ENCODE data around the gene TJP2. TPM values are rescaled to one million over a fixed set of nuclear protein-coding genes. Genes with fewer than 3 reads are reported as not detected.

The TJP2 gene
- total and polyA plus RNA-seq, 10 of the 15 experiments (the other 5 are each of a cell fraction or from before 2014, with no cell fraction given), result 6.4 to 59.9 (median 29.7) TPM

GRCh38 chr9:69176471-69177171 is 2.5 kb downstream of the TJP2 start:
- BruUV-seq (replicated peaks), result no TSS peak
- ChIA-PET POLR2A (interaction anchor here (1.2 to 1.7 kb wide), 2 partner anchors 14 to 30 kb away, joined by 3 to 8 read pairs; no protein-coding TSS in a partner anchor), RAD21 (ENCODE audit: unreplicated experiment) (interaction anchor here (0.6 to 2.1 kb wide), 10 partner anchors 11 to 223 kb away, joined by 3 to 8 read pairs (median 4); no protein-coding TSS in a partner anchor), SMC1A (ENCODE audit: uncharacterized antibody, unreplicated experiment) (interaction anchor here (3.0 to 5.3 kb wide), 3 partner anchors 11 to 18 kb away, joined by 22 to 45 read pairs (median 27); no protein-coding TSS in a partner anchor), CTCF (interaction anchor here (1.6 to 10.3 kb wide), 5 partner anchors 10 to 141 kb away, joined by 3 to 134 read pairs (median 14); partner anchors contain the start of gene FXN)
- 5% methylated on average over 9 of the region's 9 CpGs for WGBS (ENCODE audit: insufficient coverage, insufficient replicate concordance, low lambda C conversion rate, missing lambda C conversion rate)
- H4K20me1 ChIP-seq (ENCODE audit: control insufficient read depth, insufficient read depth), result no peaks in the 10 kb centered on the region
- DNase-seq (ENCODE audit: low read depth, low spot score), result no peak
- peak; percentile 1; the same call in 2 of the 3 replicates for ATAC-seq
- peak overlapping the region; percentile 82 for H3K27ac ChIP-seq (ENCODE audit: control insufficient read depth, insufficient read depth)
- H3K27me3 ChIP-seq (replicated peaks in 1 of 2; ENCODE audit: control insufficient read depth in 2 of 2, insufficient read depth in 2 of 2, low read length in 1 of 2), result no peaks in the 10 kb centered on the region
- H3K4me2 ChIP-seq (ENCODE audit: control insufficient read depth, insufficient read depth), result peak overlapping the region; percentile 97
- no peaks in the 10 kb centered on the region for H3K36me3 ChIP-seq (ENCODE audit: control insufficient read depth in 2 of 2, insufficient read depth in 2 of 2, low read length in 1 of 2)
- H2AFZ ChIP-seq (ENCODE audit: control insufficient read depth, low read depth, low read length), result peak overlapping the region; percentile 25; the same call in 1 of the 2 replicates
- H3K4me3 ChIP-seq, result peak overlapping the region; percentile 80
- in situ Hi-C loops (cut with MboI) (no loop called here), intact Hi-C loops (cut with micrococcal nuclease; ENCODE audit: unreplicated experiment) (loop anchor here (5.0 to 10.0 kb wide), 3 partner anchors 54 to 588 kb away; partner anchors contain the start of gene PTAR1)
- no peaks in the 10 kb centered on the region for H3K9me3 ChIP-seq (replicated peaks; ENCODE audit: control insufficient read depth, insufficient read depth, low read length)
- FAIRE-seq, result no peak
- H3K9ac ChIP-seq (ENCODE audit: control insufficient read depth, insufficient read depth, low read length), result peak overlapping the region; percentile 66
- H3K4me1 ChIP-seq (ENCODE audit: control insufficient read depth, insufficient read depth, low read length), result peaks cover 13% of the 10 kb centered on the region
- H3K79me2 ChIP-seq (ENCODE audit: control insufficient read depth, insufficient read depth, low read length), result peaks cover 49% of the 10 kb centered on the region
- no peak for TF ChIP-seq SMAD5 (IDR thresholded peaks at IDR 0.05; ENCODE audit: low read depth)
- no peak for TF ChIP-seq E2F4 (IDR thresholded peaks at IDR 0.05; ENCODE audit: low read depth, low read length)
- no peak for TF ChIP-seq MYC (IDR thresholded peaks at IDR 0.05; ENCODE audit: insufficient read depth, insufficient read length, insufficient replicate concordance, low read length, severe bottlenecking)
- TF ChIP-seq SKIL (IDR thresholded peaks at IDR 0.05; ENCODE audit: low read depth, poor library complexity, severe bottlenecking), result no peak
- TF ChIP-seq POLR2A (IDR thresholded peaks at IDR 0.05; ENCODE audit: low read depth, low read length), result no peak
- peak; percentile 71 for TF ChIP-seq MEF2B (IDR thresholded peaks at IDR 0.05; ENCODE audit: partially characterized antibody, poor library complexity, severe bottlenecking)
- no peak for TF ChIP-seq SMAD1 (IDR thresholded peaks at IDR 0.05; ENCODE audit: low read depth, partially characterized antibody)
- TF ChIP-seq SUPT20H (IDR thresholded peaks at IDR 0.05; ENCODE audit: borderline replicate concordance, control insufficient read depth, low read depth, low read length), result no peak
- no peak for TF ChIP-seq MLLT1 (IDR thresholded peaks at IDR 0.05)
- TF ChIP-seq BCLAF1 (IDR thresholded peaks at IDR 0.05), result no peak
- no peak for TF ChIP-seq ZNF217 (IDR thresholded peaks at IDR 0.05)
- TF ChIP-seq ZNF384 (IDR thresholded peaks at IDR 0.05; ENCODE audit: borderline replicate concordance, low read depth, low read length), result no peak
- TF ChIP-seq CEBPB (IDR thresholded peaks at IDR 0.05; ENCODE audit: borderline replicate concordance in 1 of 2, low read depth in 2 of 2, low read length in 2 of 2), result no peak
- 0 out of 2 replicates have a peak, but pooled peaks have one; percentile 44 for TF ChIP-seq MEF2A (IDR thresholded peaks at IDR 0.05; ENCODE audit: insufficient read depth, low read depth, low read length)

All from GM12878 (cell line).